Measurements from ENCODE around the gene BCL11B. TPM values are rescaled to one million over a fixed set of nuclear protein-coding genes. Genes with fewer than 3 reads are reported as not detected.
"Not testable (repeated sequence)": the region's sequence is repeated elsewhere in the genome, so short reads cannot be mapped to it uniquely, and the experiment has no call there.

Gene BCL11B
- total and polyA plus RNA-seq, 4 donors, result 0.04 to 0.42 (median 0.16) TPM

DNA sequence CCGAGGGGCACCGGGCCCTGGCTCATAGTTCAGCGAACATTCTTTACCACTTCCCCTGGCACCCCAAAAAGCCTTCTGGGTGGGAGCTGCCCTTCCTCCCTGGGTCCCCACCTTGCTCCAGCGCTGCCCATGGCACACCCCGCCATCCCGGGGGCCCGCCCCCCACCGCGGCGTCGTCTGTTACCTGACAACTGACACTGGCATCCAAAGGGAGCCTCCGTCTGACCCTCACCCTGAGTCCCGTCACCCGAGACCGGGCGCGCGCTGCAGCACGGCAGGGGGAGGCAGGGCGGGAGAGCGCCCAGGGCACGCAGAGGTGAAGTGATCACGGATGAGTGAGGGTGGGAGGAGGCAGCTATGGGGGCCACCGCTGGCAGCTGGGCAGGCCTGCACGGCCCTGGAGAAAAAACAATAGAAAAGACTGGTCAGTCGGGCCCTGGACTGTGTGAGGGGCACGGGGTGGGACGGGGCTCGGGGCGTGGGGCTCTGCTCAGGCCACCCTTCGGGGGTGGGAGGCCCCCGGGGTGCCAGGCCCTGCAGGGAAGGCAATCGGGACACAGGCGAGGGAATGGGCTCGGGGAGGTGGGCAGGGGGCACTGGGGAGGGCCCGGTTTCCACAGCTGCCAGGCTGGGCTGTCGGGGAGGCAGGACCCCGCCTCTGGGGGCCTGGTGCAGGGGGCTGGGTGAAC lies 40.7 kb downstream of the BCL11B start (continued):
- TF ChIP-seq, protein P1, sequence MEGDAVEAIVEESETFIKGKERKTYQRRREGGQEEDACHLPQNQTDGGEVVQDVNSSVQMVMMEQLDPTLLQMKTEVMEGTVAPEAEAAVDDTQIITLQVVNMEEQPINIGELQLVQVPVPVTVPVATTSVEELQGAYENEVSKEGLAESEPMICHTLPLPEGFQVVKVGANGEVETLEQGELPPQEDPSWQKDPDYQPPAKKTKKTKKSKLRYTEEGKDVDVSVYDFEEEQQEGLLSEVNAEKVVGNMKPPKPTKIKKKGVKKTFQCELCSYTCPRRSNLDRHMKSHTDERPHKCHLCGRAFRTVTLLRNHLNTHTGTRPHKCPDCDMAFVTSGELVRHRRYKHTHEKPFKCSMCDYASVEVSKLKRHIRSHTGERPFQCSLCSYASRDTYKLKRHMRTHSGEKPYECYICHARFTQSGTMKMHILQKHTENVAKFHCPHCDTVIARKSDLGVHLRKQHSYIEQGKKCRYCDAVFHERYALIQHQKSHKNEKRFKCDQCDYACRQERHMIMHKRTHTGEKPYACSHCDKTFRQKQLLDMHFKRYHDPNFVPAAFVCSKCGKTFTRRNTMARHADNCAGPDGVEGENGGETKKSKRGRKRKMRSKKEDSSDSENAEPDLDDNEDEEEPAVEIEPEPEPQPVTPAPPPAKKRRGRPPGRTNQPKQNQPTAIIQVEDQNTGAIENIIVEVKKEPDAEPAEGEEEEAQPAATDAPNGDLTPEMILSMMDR (IDR thresholded peaks at IDR 0.05; ENCODE audit: low read depth, low read length, missing input control), result no peak

DNA sequence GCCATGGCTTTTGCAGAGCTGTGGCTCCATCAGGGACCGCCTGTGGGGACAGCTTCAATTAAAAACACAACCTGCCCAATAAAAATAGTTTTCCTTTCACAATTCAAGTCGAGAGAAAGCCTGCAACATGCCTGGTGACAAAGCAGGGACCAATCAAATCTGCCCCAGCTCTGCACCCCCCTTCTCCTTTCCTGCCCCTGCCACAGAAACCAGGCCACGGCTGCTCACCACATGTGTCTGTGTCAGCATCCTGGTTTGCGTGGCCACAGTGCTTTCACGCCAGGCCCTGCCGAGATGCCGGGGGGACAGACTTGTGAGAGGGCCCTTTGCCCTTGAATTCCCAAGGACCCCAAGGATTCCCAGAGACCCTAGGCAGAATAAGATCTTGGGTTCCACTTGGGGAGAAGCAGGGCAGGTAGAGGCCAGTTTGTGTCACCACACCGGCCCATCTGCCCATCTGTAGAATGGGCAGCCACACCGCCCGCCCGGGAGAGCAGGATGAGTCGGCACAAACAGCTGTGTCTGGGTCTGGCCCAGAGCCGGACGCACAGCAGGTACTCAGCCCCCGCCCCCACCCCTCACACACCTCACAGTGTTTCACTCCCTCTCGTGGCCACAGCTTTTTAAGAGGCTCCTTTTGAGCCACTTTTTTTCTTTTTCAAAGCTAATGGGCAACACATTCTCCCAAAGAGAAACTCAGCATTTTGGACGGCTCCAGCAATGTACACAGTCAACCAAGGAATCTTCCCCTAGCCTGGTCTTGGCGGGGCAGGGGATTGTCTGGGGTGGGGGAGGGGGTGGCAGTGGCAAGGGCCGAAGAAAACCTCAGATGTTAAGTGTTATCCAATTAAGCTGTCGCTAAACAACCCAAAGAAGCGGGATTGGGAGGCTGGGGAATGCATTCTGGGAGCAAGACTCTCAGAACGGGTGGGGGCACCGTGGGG lies 41.5 kb downstream of the BCL11B start:
- H3K4me3 ChIP-seq (ENCODE audit: low read depth in 1 of 3, low read length in 3 of 3), result no peak overlapping the region
- TF ChIP-seq JUND (IDR thresholded peaks at IDR 0.05) (no peak), FOXA2 (IDR thresholded peaks at IDR 0.05) (no peak), HNF4G (IDR thresholded peaks at IDR 0.05) (no peak)
- TF ChIP-seq, protein P2, sequence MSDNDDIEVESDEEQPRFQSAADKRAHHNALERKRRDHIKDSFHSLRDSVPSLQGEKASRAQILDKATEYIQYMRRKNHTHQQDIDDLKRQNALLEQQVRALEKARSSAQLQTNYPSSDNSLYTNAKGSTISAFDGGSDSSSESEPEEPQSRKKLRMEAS (IDR thresholded peaks at IDR 0.05), result no peak
- H3K9ac ChIP-seq (ENCODE audit: low read depth in 1 of 2, low read length in 2 of 2), result no peak overlapping the region
- no peaks in the 10 kb centered on the region for H3K36me3 ChIP-seq (ENCODE audit: control insufficient read depth in 4 of 4, insufficient read depth in 3 of 4, low read depth in 1 of 4, low read length in 3 of 4)
- 51% methylated on average over 23 of the region's 23 CpGs for WGBS
- H3K9me3 ChIP-seq (ENCODE audit: control insufficient read depth in 4 of 4, low read length in 3 of 4), result peaks cover 7 to 13% (median 8%) of the 10 kb centered on the region in 4 donors
- H3K27ac ChIP-seq (ENCODE audit: low read depth in 1 of 2, low read length in 2 of 2), result peak overlapping the region in 1 of 2 donors; percentile 28
- no peaks in the 10 kb centered on the region for H3K4me1 ChIP-seq (ENCODE audit: control insufficient read depth in 4 of 4, insufficient read depth in 4 of 4, low read length in 3 of 4)
- no peak for DNase-seq (ENCODE audit: low spot score)
- H3K27me3 ChIP-seq (ENCODE audit: control insufficient read depth in 4 of 4, insufficient read depth in 4 of 4, low read length in 3 of 4), result peaks cover 0 to 4% (median 1%) of the 10 kb centered on the region in 4 donors

DNA sequence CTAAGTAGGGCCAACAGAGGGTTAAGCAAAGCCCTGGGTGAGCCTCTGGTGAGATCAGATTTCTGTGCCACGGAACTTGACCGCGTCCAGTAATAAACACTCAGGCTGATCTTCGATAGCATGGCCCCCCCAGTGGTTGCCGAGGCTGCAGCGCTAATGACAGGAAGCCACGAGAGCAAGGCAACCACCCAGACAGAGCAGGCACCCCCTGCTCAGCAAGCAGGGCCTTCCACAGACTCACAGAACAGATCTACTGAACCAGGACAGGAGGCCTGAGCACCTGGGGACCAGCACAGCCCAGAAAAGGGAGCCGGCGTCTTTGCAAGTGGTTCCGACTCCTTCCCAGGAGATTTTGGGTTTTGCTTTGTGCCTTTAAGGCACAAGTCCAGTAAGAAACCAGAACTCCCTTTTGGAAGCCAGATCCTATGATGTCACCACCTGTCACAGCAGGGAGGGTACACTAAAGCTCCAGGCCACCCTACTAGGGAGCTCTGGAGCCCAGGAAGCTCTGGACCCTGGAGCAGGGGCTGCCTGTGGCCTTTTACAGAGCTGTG lies 42.3 kb downstream of the BCL11B start:
- Histone ChIP-seq H3K36me3 (ENCODE audit: control insufficient read depth in 4 of 4, insufficient read depth in 3 of 4, low read depth in 1 of 4, low read length in 3 of 4) (no peaks in the 10 kb centered on the region), H3K27me3 (ENCODE audit: control insufficient read depth in 4 of 4, insufficient read depth in 4 of 4, low read length in 3 of 4) (peaks cover 0 to 4% (median 1%) of the 10 kb centered on the region in 4 donors), H3K9me3 (ENCODE audit: control insufficient read depth in 4 of 4, low read length in 3 of 4) (peaks cover 4 to 8% (median 5%) of the 10 kb centered on the region in 4 donors), H3K9ac (ENCODE audit: low read depth in 1 of 2, low read length in 2 of 2) (no peak overlapping the region), H3K4me3 (ENCODE audit: low read depth in 1 of 3, low read length in 3 of 3) (no peak overlapping the region), H3K4me1 (ENCODE audit: control insufficient read depth in 4 of 4, insufficient read depth in 4 of 4, low read length in 3 of 4) (no peaks in the 10 kb centered on the region), H3K27ac (ENCODE audit: low read depth in 1 of 2, low read length in 2 of 2) (no peak overlapping the region)
- TF ChIP-seq, protein P3, sequence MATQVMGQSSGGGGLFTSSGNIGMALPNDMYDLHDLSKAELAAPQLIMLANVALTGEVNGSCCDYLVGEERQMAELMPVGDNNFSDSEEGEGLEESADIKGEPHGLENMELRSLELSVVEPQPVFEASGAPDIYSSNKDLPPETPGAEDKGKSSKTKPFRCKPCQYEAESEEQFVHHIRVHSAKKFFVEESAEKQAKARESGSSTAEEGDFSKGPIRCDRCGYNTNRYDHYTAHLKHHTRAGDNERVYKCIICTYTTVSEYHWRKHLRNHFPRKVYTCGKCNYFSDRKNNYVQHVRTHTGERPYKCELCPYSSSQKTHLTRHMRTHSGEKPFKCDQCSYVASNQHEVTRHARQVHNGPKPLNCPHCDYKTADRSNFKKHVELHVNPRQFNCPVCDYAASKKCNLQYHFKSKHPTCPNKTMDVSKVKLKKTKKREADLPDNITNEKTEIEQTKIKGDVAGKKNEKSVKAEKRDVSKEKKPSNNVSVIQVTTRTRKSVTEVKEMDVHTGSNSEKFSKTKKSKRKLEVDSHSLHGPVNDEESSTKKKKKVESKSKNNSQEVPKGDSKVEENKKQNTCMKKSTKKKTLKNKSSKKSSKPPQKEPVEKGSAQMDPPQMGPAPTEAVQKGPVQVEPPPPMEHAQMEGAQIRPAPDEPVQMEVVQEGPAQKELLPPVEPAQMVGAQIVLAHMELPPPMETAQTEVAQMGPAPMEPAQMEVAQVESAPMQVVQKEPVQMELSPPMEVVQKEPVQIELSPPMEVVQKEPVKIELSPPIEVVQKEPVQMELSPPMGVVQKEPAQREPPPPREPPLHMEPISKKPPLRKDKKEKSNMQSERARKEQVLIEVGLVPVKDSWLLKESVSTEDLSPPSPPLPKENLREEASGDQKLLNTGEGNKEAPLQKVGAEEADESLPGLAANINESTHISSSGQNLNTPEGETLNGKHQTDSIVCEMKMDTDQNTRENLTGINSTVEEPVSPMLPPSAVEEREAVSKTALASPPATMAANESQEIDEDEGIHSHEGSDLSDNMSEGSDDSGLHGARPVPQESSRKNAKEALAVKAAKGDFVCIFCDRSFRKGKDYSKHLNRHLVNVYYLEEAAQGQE (IDR thresholded peaks at IDR 0.05), result no peak
- TF ChIP-seq YY1 (IDR thresholded peaks at IDR 0.05), result no peak
- TF ChIP-seq HNF4G (IDR thresholded peaks at IDR 0.05), result no peak
- no peak for TF ChIP-seq FOXA1 (IDR thresholded peaks at IDR 0.05)
- TF ChIP-seq, protein P1 (IDR thresholded peaks at IDR 0.05; ENCODE audit: low read depth, low read length, missing input control), result no peak
- no peak for TF ChIP-seq SP1 (IDR thresholded peaks at IDR 0.05)
- no peak for TF ChIP-seq TAF1 (conservative IDR thresholded peaks at IDR 0.05)
- TF ChIP-seq, protein P2 (IDR thresholded peaks at IDR 0.05), result no peak
- no peak for TF ChIP-seq NR2F2 (IDR thresholded peaks at IDR 0.05)
- TF ChIP-seq RAD21 (IDR thresholded peaks at IDR 0.05), result no peak
- no peak for TF ChIP-seq EGR1 (IDR thresholded peaks at IDR 0.05; ENCODE audit: low read depth in 2 of 2)
- no peak for TF ChIP-seq FOXA2 (IDR thresholded peaks at IDR 0.05)
- TF ChIP-seq JUND (IDR thresholded peaks at IDR 0.05), result no peak
- TF ChIP-seq HNF4A (conservative IDR thresholded peaks at IDR 0.05), result no peak
- TF ChIP-seq GABPA (IDR thresholded peaks at IDR 0.05 in 1 of 2, conservative IDR thresholded peaks at IDR 0.05 in 1 of 2), result no peak
- 51% methylated on average over 10 of the region's 10 CpGs for WGBS
- no peak for DNase-seq (ENCODE audit: low spot score)

DNA sequence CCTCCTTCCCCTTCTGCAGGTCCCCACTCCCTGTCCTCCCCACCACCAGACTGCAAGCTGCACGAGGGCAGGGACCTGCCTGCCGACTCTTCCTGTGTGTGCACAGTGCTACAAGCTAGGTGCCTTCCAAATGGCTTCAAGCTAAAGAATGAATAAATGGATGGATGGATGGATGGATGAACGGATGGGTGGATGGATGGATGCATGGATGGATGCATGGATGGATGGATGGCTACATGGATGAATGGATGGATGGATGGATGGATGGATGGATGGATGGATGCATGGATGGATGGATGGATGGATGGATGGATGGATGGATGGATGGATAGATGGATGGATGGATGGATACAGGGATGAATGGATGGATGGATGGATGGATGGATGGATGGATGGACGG lies 43.2 kb downstream of the BCL11B start:
- not testable (repeated sequence) for H3K4me1 ChIP-seq (ENCODE audit: control insufficient read depth in 4 of 4, insufficient read depth in 4 of 4, low read length in 3 of 4); H3K9me3 ChIP-seq (ENCODE audit: control insufficient read depth in 4 of 4, low read length in 3 of 4); H3K27me3 ChIP-seq (ENCODE audit: control insufficient read depth in 4 of 4, insufficient read depth in 4 of 4, low read length in 3 of 4); H3K9ac ChIP-seq (ENCODE audit: low read depth in 1 of 2, low read length in 2 of 2); H3K4me3 ChIP-seq (ENCODE audit: low read depth in 1 of 3, low read length in 3 of 3); DNase-seq (ENCODE audit: low spot score); H3K27ac ChIP-seq (ENCODE audit: low read depth in 1 of 2, low read length in 2 of 2); H3K36me3 ChIP-seq (ENCODE audit: control insufficient read depth in 4 of 4, insufficient read depth in 3 of 4, low read depth in 1 of 4, low read length in 3 of 4)
- 89% methylated on average over 4 of the region's 4 CpGs for WGBS

Measured in liver (tissue), 9 donors.